K562 (cell line): Measurements from ENCODE around the gene AKT1S1. TPM values are rescaled to one million over a fixed set of nuclear protein-coding genes. Genes with fewer than 3 reads are reported as not detected.

Experiments
- CBFA2T2 ChIP-seq: fragments of 450-650 bp; conservative IDR thresholded peaks from 2 replicates; pipeline ENCODE4 v1.6.1; 2017; ENCODE audit warnings: mild to moderate bottlenecking
- CSDE1 ChIP-seq, 2 experiments: fragments of 450-650 bp; IDR thresholded peaks; 2 replicates each; pipeline ENCODE4 v1.6.1; 2016; ENCODE audit warnings: mild to moderate bottlenecking in 1 of 2
- FOXK2 ChIP-seq, 2 experiments: fragments of 450-650 bp; IDR thresholded peaks in 1 of 2; conservative IDR thresholded peaks in 1 of 2; 2 replicates each; pipeline ENCODE4 v1.6.1; 2016; ENCODE audit warnings: low read depth in 2 of 2, mild to moderate bottlenecking in 1 of 2
- MAX ChIP-seq: sonication (generic); formaldehyde crosslinking; IDR thresholded peaks from 2 replicates; pipeline ENCODE4 v1.9.0; 2022; ENCODE audit warnings: mild to moderate bottlenecking, missing genetic modification reagents
- PHF8 ChIP-seq: fragments of 200-600 bp; sonication (generic); IDR thresholded peaks from 2 replicates; pipeline ENCODE4 v1.6.1; 2012; ENCODE audit warnings: mixed run types, mild to moderate bottlenecking, inconsistent platforms, low read length, moderate library complexity, borderline replicate concordance
- TBL1XR1 ChIP-seq, 2 experiments: IDR thresholded peaks; 2 replicates each; pipeline ENCODE4 v1.6.1; 2012; ENCODE audit warnings: improper control_type of control experiment in 2 of 2, low read length in 2 of 2, mild to moderate bottlenecking in 1 of 2
- TCF7 ChIP-seq: sonication (generic); IDR thresholded peaks from 2 replicates; pipeline ENCODE4 v1.6.1; 2016; ENCODE audit warnings: antibody characterized with exemption, borderline replicate concordance
- THAP7 ChIP-seq: fragments of 250-450 bp; sonication (Bioruptor Pico); IDR thresholded peaks from 2 replicates; pipeline ENCODE4 v1.5.0; 2021
- ZNF124 ChIP-seq: sonication (generic); formaldehyde crosslinking; IDR thresholded peaks from 2 replicates; pipeline ENCODE4 v1.8.1; 2022; ENCODE audit warnings: missing genetic modification reagents
- ZNF232 ChIP-seq: sonication (generic); formaldehyde crosslinking; IDR thresholded peaks from 2 replicates; pipeline ENCODE4 v1.8.0; 2022; ENCODE audit warnings: mild to moderate bottlenecking, missing genetic modification reagents
- ZNF280A ChIP-seq: fragments of 450-650 bp; IDR thresholded peaks from 2 replicates; pipeline ENCODE4 v1.6.1; 2018; ENCODE audit warnings: mild to moderate bottlenecking, low read depth; ENCODE audit not compliant: partially characterized antibody
- ZNF395 ChIP-seq: fragments of 200-800 bp; sonication (Bioruptor generic); IDR thresholded peaks from 2 replicates; pipeline ENCODE4 v1.6.1; 2017; ENCODE audit warnings: missing genetic modification characterization, missing compliant biosample characterization
- ZNF57 ChIP-seq: fragments of 450-650 bp; formaldehyde crosslinking; IDR thresholded peaks from 2 replicates; pipeline ENCODE4 v1.4.0; 2020; ENCODE audit warnings: mild to moderate bottlenecking, moderate library complexity
- ZNF740 ChIP-seq, 3 experiments: fragments of 200-800 bp in 1 of 3; sonication (Bioruptor generic) in 1 of 3; sonication (generic) in 1 of 3; formaldehyde crosslinking in 1 of 3; IDR thresholded peaks; 2 replicates each; pipeline versions ENCODE4 v1.6.1 to v1.8.0; 2016 to 2022; ENCODE audit warnings: mild to moderate bottlenecking in 2 of 3, missing compliant biosample characterization in 2 of 3, missing genetic modification characterization in 2 of 3, missing genetic modification reagents in 1 of 3
- ZZZ3 ChIP-seq: fragments of 450-650 bp; IDR thresholded peaks from 2 replicates; pipeline ENCODE4 v1.6.1; 2016; ENCODE audit warnings: antibody characterized with exemption, mild to moderate bottlenecking, moderate library complexity
- polyA plus RNA-seq, 8 experiments: library from polyadenylated mRNA; depleted of rRNA in 4 of 8; stranded (reverse) in 5 of 8; unstranded in 3 of 8; fragments of >200 nt; fragmentation: Nextera tagmentation in 2 of 8; fragmentation: Illumina TruSeq in 1 of 8; extraction: Ambion mirVana in 2 of 8; extraction: Trizol in 1 of 8; gene quantifications; 2 replicates each; pipeline versions ENCODE4 v1.2.1 to v1.2.3, GENCODE V29; 2011 to 2014; ENCODE audit warnings: inconsistent platforms in 1 of 8, missing spikeins in 1 of 8
- total RNA-seq, 7 experiments: library from RNA; depleted of rRNA in 6 of 7; stranded (reverse); fragments of >200 nt in 6 of 7; fragmentation: Illumina TruSeq in 2 of 7; extraction: Trizol in 2 of 7; gene quantifications; 2 replicates each; pipeline versions ENCODE4 v1.2.1 to v1.2.3, GENCODE V29; 2011 to 2021; ENCODE audit warnings: low replicate concordance in 1 of 7

Gene AKT1S1
- total and polyA plus RNA-seq, 9 of the 15 experiments (the other 6 are each of a cell fraction or from before 2014, with no cell fraction given) = 1.2 to 50.3 (median 17.1) TPM

- TF ChIP-seq ZNF740 (CRISPR knock-in tag; IDR thresholded peaks at IDR 0.05) (no peak), ZNF740 (tag; IDR thresholded peaks at IDR 0.05) (peak in 1 of 2 experiments; percentile 71; a peak in 2 of 4 replicates), MAX (CRISPR knock-in tag) (peak; percentile 97), ZNF395 (CRISPR knock-in tag) (0 out of 2 replicates have a peak, but pooled peaks have one; percentile 10), ZNF232 (CRISPR knock-in tag) (0 out of 2 replicates have a peak, but pooled peaks have one; percentile 15), ZNF57 (CRISPR knock-in tag) (no peak), FOXK2 (conservative IDR thresholded peaks at IDR 0.05 in 1 of 2, IDR thresholded peaks at IDR 0.05 in 1 of 2; ENCODE audit: low read depth in 2 of 2) (0 out of 4 replicates have a peak, but pooled peaks of 1 of the 2 experiments have one; percentile 3), ZZZ3 (no peak), CBFA2T2 (no peak), TCF7 (no peak), ZNF124 (no peak; the same call in 1 of the 2 replicates), TBL1XR1 (IDR thresholded peaks at IDR 0.05; ENCODE audit: low read length in 2 of 2) (no peak), CSDE1 (IDR thresholded peaks at IDR 0.05) (no peak), PHF8 (peak; percentile 43; the same call in 1 of the 2 replicates), THAP7 (CRISPR knock-in tag) (no peak), ZNF280A (no peak)
These were observed 13.5 kb upstream of the AKT1S1 start (continued) for GRCh38 chr19:49890349-49891311.
